Common myeloid progenitor, CD34-positive (primary cell): ENCODE results near the gene RNF31.
A peak's percentile ranks its signal among the peaks of the same experiment; 100 is the strongest.
"Not testable (repeated sequence)": the region's sequence is repeated elsewhere in the genome, so short reads cannot be mapped to it uniquely, and the experiment has no call there.

ENCODE experiments used
- CTCF ChIA-PET: fragments of 350-600 bp; sonication (Branson Sonifier 250); formaldehyde crosslinking; loops from one replicate; lab custom pipeline; 2021; ENCODE audit warnings: antibody characterized with exemption; lab: Charles Lee
- POLR2A ChIA-PET: fragments of 350-600 bp; sonication (Branson Sonifier 250); formaldehyde crosslinking; loops from one replicate; lab custom pipeline; 2021; ENCODE audit warnings: antibody characterized with exemption; lab: Charles Lee
- DNase-seq, 3 donors: peaks; one replicate each; pipeline versions ENCODE4 v3.0.0 to v3.0.0-alpha.2; 2013
- H3K27ac ChIP-seq, 2 experiments: 1 replicate in 1 of 2; 2 replicates in 1 of 2; pipeline ENCODE4 v1.7.0; 2013; ENCODE audit warnings: inconsistent platforms in 2 of 2, low read length in 2 of 2, mild to moderate bottlenecking in 2 of 2, low read depth in 1 of 2, moderate library complexity in 1 of 2; ENCODE audit not compliant: severe bottlenecking in 2 of 2, insufficient read depth in 1 of 2, poor library complexity in 1 of 2
- H3K27me3 ChIP-seq, 5 experiments: replicated peaks in 2 of 5; 1 replicate in 3 of 5; 2 replicates in 2 of 5; pipeline versions ENCODE4 v1.6.1 to v1.7.0; 2013; ENCODE audit warnings: low read length in 4 of 5, mild to moderate bottlenecking in 2 of 5, moderate library complexity in 2 of 5, inconsistent platforms in 1 of 5; ENCODE audit not compliant: insufficient read depth in 5 of 5, control insufficient read depth in 4 of 5
- H3K36me3 ChIP-seq, 4 experiments: 1 replicate in 2 of 4; 2 replicates in 2 of 4; pipeline versions ENCODE4 v1.6.1 to v1.7.0; 2013; ENCODE audit warnings: low read length in 3 of 4, control low read depth in 1 of 4, mild to moderate bottlenecking in 1 of 4; ENCODE audit not compliant: control insufficient read depth in 4 of 4, insufficient read depth in 4 of 4
- H3K4me1 ChIP-seq, 4 experiments: 1 replicate in 3 of 4; 2 replicates in 1 of 4; pipeline versions ENCODE4 v1.6.1 to v1.7.1; 2013; ENCODE audit warnings: low read length in 3 of 4, mild to moderate bottlenecking in 3 of 4, control low read depth in 1 of 4, inconsistent platforms in 1 of 4, moderate library complexity in 1 of 4; ENCODE audit not compliant: control insufficient read depth in 4 of 4, insufficient read depth in 4 of 4; ENCODE audit errors: control extremely low read depth in 1 of 4
- H3K4me3 ChIP-seq, 7 experiments: 1 replicate in 4 of 7; 2 replicates in 3 of 7; pipeline versions ENCODE4 v1.5.1 to v1.7.0; 2013; ENCODE audit warnings: mild to moderate bottlenecking in 7 of 7, low read length in 6 of 7, moderate library complexity in 6 of 7, inconsistent platforms in 2 of 7, low read depth in 2 of 7, control low read depth in 1 of 7; ENCODE audit not compliant: insufficient read depth in 4 of 7, control insufficient read depth in 1 of 7; ENCODE audit errors: extremely low read depth in 1 of 7
- H3K9me3 ChIP-seq, 5 experiments: 1 replicate in 4 of 5; 2 replicates in 1 of 5; pipeline versions ENCODE4 v1.6.1 to v1.7.1; 2013; ENCODE audit warnings: low read length in 4 of 5, mild to moderate bottlenecking in 2 of 5, inconsistent platforms in 1 of 5, low read depth in 1 of 5, moderate library complexity in 1 of 5; ENCODE audit not compliant: control insufficient read depth in 4 of 5, insufficient read depth in 2 of 5; ENCODE audit errors: control extremely low read depth in 1 of 5
- WGBS: methylation state at CpG from one replicate; pipeline ENCODE4 v1.1.5; 2013; ENCODE audit not compliant: insufficient coverage; 5-methylcytosine and 5-hydroxymethylcytosine counted together

Gene RNF31

GRCh38 chr14:24197056-24197450 lies 49.8 kb downstream of the RNF31 start:
- ChIA-PET POLR2A (interaction anchor here (0.9 to 2.8 kb wide), 2 partner anchors 16 to 35 kb away, joined by 3 to 25 read pairs; partner anchors contain the start of genes CHMP4A and IRF9), CTCF (interaction anchor here (1.1 to 1.8 kb wide), 4 partner anchors 11 to 37 kb away, joined by 3 to 6 read pairs (median 4); partner anchors contain the start of gene CHMP4A)
- H3K36me3 ChIP-seq: peaks cover 5 to 22% (median 13%) of the 10 kb centered on the region in 4 experiments
- 100% methylated on average over 1 of the region's 2 CpGs for WGBS
- H3K27ac ChIP-seq: peak overlapping the region in 1 of 2 experiments; percentile 97
- H3K4me3 ChIP-seq: peak overlapping the region in 1 of 7 experiments; percentile 91
- peaks cover 4 to 32% (median 25%) of the 10 kb centered on the region in 4 experiments for H3K4me1 ChIP-seq
- DNase-seq: no peak
- no peaks in the 10 kb centered on the region for H3K27me3 ChIP-seq
- peaks cover 0 to 2% (median 0%) of the 10 kb centered on the region in 5 experiments for H3K9me3 ChIP-seq

- DNase-seq: no peak
- H3K4me1 ChIP-seq: peaks cover 4 to 32% (median 25%) of the 10 kb centered on the region in 4 experiments
- H3K4me3 ChIP-seq: no peak overlapping the region
- ChIA-PET CTCF (interaction anchor here (1.5 to 1.8 kb wide), 2 partner anchors 10 to 17 kb away, joined by 4 to 6 read pairs; partner anchors contain the start of gene MDP1), POLR2A (no interaction called here)
- H3K27me3 ChIP-seq: no peaks in the 10 kb centered on the region
- H3K36me3 ChIP-seq: peaks cover 6 to 22% (median 12%) of the 10 kb centered on the region in 4 experiments
- no peak overlapping the region for H3K27ac ChIP-seq
- peaks cover 0 to 4% (median 0%) of the 10 kb centered on the region in 5 experiments for H3K9me3 ChIP-seq
- 89% methylated on average over 5 of the region's 7 CpGs for WGBS
Measured at GRCh38 chr14:24198814-24199524, 51.7 kb downstream of the RNF31 start.

GRCh38 chr14:24202538-24202937 lies 55.2 kb downstream of the RNF31 start:
- POLR2A ChIA-PET, H3K27me3 ChIP-seq, DNase-seq, H3K4me1 ChIP-seq, H3K27ac ChIP-seq, CTCF ChIA-PET, H3K9me3 ChIP-seq, H3K4me3 ChIP-seq: not testable (repeated sequence)
- WGBS: 99% methylated on average over 8 of the region's 8 CpGs
- H3K36me3 ChIP-seq: peaks cover 13 to 46% (median 32%) of the 10 kb centered on the region in 4 experiments

GRCh38 chr14:24203249-24203886 lies 56.1 kb downstream of the RNF31 start:
- H3K27me3 ChIP-seq, DNase-seq, H3K4me3 ChIP-seq, H3K4me1 ChIP-seq, POLR2A ChIA-PET, H3K27ac ChIP-seq, H3K9me3 ChIP-seq: not testable (repeated sequence)
- CTCF ChIA-PET: interaction anchor here (1.3 kb wide), 1 partner anchor 10 kb away, joined by 3 read pairs; the partner anchor contains the start of gene CHMP4A
- H3K36me3 ChIP-seq: peaks cover 13 to 54% (median 38%) of the 10 kb centered on the region in 4 experiments
- 97% methylated on average over 10 of the region's 16 CpGs for WGBS

GRCh38 chr14:24204163-24205146 lies 57.2 kb downstream of the RNF31 start:
- H3K4me3 ChIP-seq: no peak overlapping the region
- no peak overlapping the region for H3K27ac ChIP-seq
- CTCF ChIA-PET: interaction anchor here (0.7 to 1.9 kb wide), 3 partner anchors 9 to 132 kb away, joined by 3 to 6 read pairs (median 3); partner anchors contain the start of genes CHMP4A and TM9SF1
- no peaks in the 10 kb centered on the region for H3K27me3 ChIP-seq
- 85% methylated on average over 6 of the region's 7 CpGs for WGBS
- peaks cover 13 to 58% (median 43%) of the 10 kb centered on the region in 4 experiments for H3K36me3 ChIP-seq
- peaks cover 0 to 4% (median 0%) of the 10 kb centered on the region in 5 experiments for H3K9me3 ChIP-seq
- no peak for DNase-seq
- no peaks in the 10 kb centered on the region for H3K4me1 ChIP-seq
- POLR2A ChIA-PET: no interaction called here

- Histone ChIP-seq H3K36me3 (peaks cover 15 to 71% (median 55%) of the 10 kb centered on the region in 4 experiments), H3K4me3 (no peak overlapping the region), H3K4me1 (no peaks in the 10 kb centered on the region), H3K27ac (no peak overlapping the region), H3K27me3 (no peaks in the 10 kb centered on the region), H3K9me3 (peaks cover 0 to 4% (median 0%) of the 10 kb centered on the region in 5 experiments)
- no peak for DNase-seq
- POLR2A ChIA-PET: no interaction called here
- CTCF ChIA-PET: interaction anchor here (1.0 to 1.9 kb wide), 6 partner anchors 10 to 94 kb away, joined by 3 to 6 read pairs (median 4); partner anchors contain the start of genes NOP9, TINF2 and TM9SF1
- WGBS: 97% methylated on average over 9 of the region's 11 CpGs
Measured at GRCh38 chr14:24206260-24207103, 59.2 kb downstream of the RNF31 start.
